SK-N-SH (cell line): ENCODE data around the gene ZIC2. TPM values are rescaled to one million over a fixed set of nuclear protein-coding genes. Genes with fewer than 3 reads are reported as not detected.
"Not testable (repeated sequence)": the region's sequence is repeated elsewhere in the genome, so short reads cannot be mapped to it uniquely, and the experiment has no call there.

ENCODE experiments used
- CTCF ChIA-PET: fragments of 300-600, 350-600 bp; formaldehyde crosslinking; extraction: SDS; loops from one replicate; lab custom pipeline; 2021; lab: Yijun Ruan, JAX
- POLR2A ChIA-PET: fragments of 350-600 bp; sonication (Branson Sonifier 250); formaldehyde crosslinking; extraction: SDS; loops from one replicate; lab custom pipeline; 2020; ENCODE audit warnings: antibody characterized with exemption, inconsistent platforms; lab: Yijun Ruan, JAX
- DNase-seq: peaks from one replicate; pipeline ENCODE4 v3.0.0; 2012
- H2AFZ ChIP-seq: fragments of 200-600 bp; sonication (generic); 2 replicates; pipeline ENCODE4 v1.8.1; 2016; ENCODE audit warnings: antibody characterized with exemption, mild to moderate bottlenecking, low read depth
- H3F3A ChIP-seq: fragments of 200-600 bp; sonication (generic); replicated peaks from 2 replicates; pipeline ENCODE3; 2016; ENCODE audit warnings: antibody characterized with exemption, mild to moderate bottlenecking; ENCODE audit not compliant: insufficient read depth
- H3K27ac ChIP-seq, 2 experiments: fragments of 200-500 bp in 1 of 2; fragments of 200-600 bp in 1 of 2; sonication (Bioruptor generic) in 1 of 2; sonication (generic), shearing (Covaris generic) in 1 of 2; 2 replicates each; pipeline versions ENCODE4 v1.5.1 to v1.6.1; 2014 to 2016; ENCODE audit warnings: low read depth in 2 of 2, inconsistent platforms in 1 of 2, low read length in 1 of 2, mild to moderate bottlenecking in 1 of 2, mixed read lengths in 1 of 2
- H3K27me3 ChIP-seq: fragments of 200-600 bp; sonication (generic), shearing (Covaris generic); 2 replicates; pipeline ENCODE4 v1.6.1; 2016; ENCODE audit warnings: mixed run types; ENCODE audit not compliant: insufficient read depth
- H3K36me3 ChIP-seq, 2 experiments: fragments of 200-500 bp in 1 of 2; fragments of 200-600 bp in 1 of 2; sonication (Bioruptor generic) in 1 of 2; sonication (generic) in 1 of 2; replicated peaks in 1 of 2; 2 replicates each; pipeline versions ENCODE3 to v1.5.1; 2014 to 2016; ENCODE audit warnings: low read length in 1 of 2, mild to moderate bottlenecking in 1 of 2; ENCODE audit not compliant: insufficient read depth in 2 of 2, control insufficient read depth in 1 of 2
- H3K4me1 ChIP-seq, 2 experiments: fragments of 200-500 bp in 1 of 2; fragments of 200-600 bp in 1 of 2; sonication (Bioruptor generic) in 1 of 2; sonication (generic), shearing (Covaris generic) in 1 of 2; 2 replicates each; pipeline versions ENCODE4 v1.5.1 to v1.6.1; 2014 to 2016; ENCODE audit warnings: low read depth in 1 of 2, low read length in 1 of 2, mixed run types in 1 of 2; ENCODE audit not compliant: insufficient read depth in 2 of 2, control insufficient read depth in 1 of 2
- H3K4me2 ChIP-seq: fragments of 200-600 bp; sonication (generic), shearing (Covaris generic); 2 replicates; pipeline ENCODE4 v1.6.1; 2017; ENCODE audit warnings: mixed run types
- H3K4me3 ChIP-seq, 2 experiments: fragments of 200-500 bp in 1 of 2; fragments of 200-600 bp in 1 of 2; sonication (Bioruptor generic) in 1 of 2; sonication (generic), shearing (Covaris generic) in 1 of 2; 2 replicates each; pipeline versions ENCODE4 v1.5.1 to v1.8.1; 2014 to 2016; ENCODE audit warnings: low read depth in 2 of 2, inconsistent platforms in 1 of 2, low read length in 1 of 2, mild to moderate bottlenecking in 1 of 2, mixed read lengths in 1 of 2, moderate library complexity in 1 of 2
- H3K79me2 ChIP-seq: fragments of 200-600 bp; sonication (generic); 2 replicates; pipeline ENCODE4 v1.8.1; 2017; ENCODE audit warnings: mild to moderate bottlenecking; ENCODE audit not compliant: insufficient read depth
- H3K9ac ChIP-seq: fragments of 200-600 bp; sonication (generic); 2 replicates; pipeline ENCODE4 v1.6.1; 2017; ENCODE audit warnings: mixed run types
- H3K9me2 ChIP-seq: fragments of 200-600 bp; sonication (generic); 2 replicates; pipeline ENCODE4 v1.6.1; 2017; ENCODE audit warnings: mixed run types
- H3K9me3 ChIP-seq: fragments of 200-600 bp; sonication (generic); 2 replicates; pipeline ENCODE4 v1.6.1; 2017; ENCODE audit warnings: mixed run types, mild to moderate bottlenecking, moderate library complexity
- H4K20me1 ChIP-seq: fragments of 200-600 bp; sonication (generic); 2 replicates; pipeline ENCODE4 v1.6.1; 2017; ENCODE audit warnings: mild to moderate bottlenecking, mixed run types; ENCODE audit not compliant: insufficient read depth
- ELF1 ChIP-seq: IDR thresholded peaks from 2 replicates; pipeline ENCODE4 v1.4.0; 2012
- EP300 ChIP-seq, 2 experiments: IDR thresholded peaks; 2 replicates each; pipeline versions ENCODE4 v1.4.0 to v1.6.1; 2012; ENCODE audit warnings: borderline replicate concordance in 1 of 2, low read depth in 1 of 2, low read length in 1 of 2
- EZH2phosphoT487 ChIP-seq: fragments of 200-600 bp; sonication (generic); IDR thresholded peaks from 2 replicates; pipeline ENCODE4 v1.6.1; 2017; ENCODE audit warnings: low read depth, mixed run types, mild to moderate bottlenecking, antibody characterized with exemption, moderate library complexity, borderline replicate concordance
- FOXJ3 ChIP-seq: sonication (generic); formaldehyde crosslinking; IDR thresholded peaks from 2 replicates; pipeline ENCODE4 v1.5.1; 2020; ENCODE audit warnings: mild to moderate bottlenecking, missing genetic modification reagents
- FOXM1 ChIP-seq: IDR thresholded peaks from 2 replicates; pipeline ENCODE4 v1.4.0; 2012; ENCODE audit warnings: low read depth, mild to moderate bottlenecking
- MXI1 ChIP-seq: IDR thresholded peaks from 2 replicates; pipeline ENCODE4 v1.6.1; 2012; ENCODE audit warnings: mild to moderate bottlenecking, low read depth, low read length, improper control_type of control experiment
- NFIC ChIP-seq: IDR thresholded peaks from 2 replicates; pipeline ENCODE4 v1.4.0; 2012; ENCODE audit warnings: borderline replicate concordance
- NRF1 ChIP-seq: IDR thresholded peaks from 2 replicates; pipeline ENCODE4 v1.6.1; 2012; ENCODE audit warnings: low read depth, mild to moderate bottlenecking, low read length
- POLR2AphosphoS5 ChIP-seq: IDR thresholded peaks from 2 replicates; pipeline ENCODE4 v1.6.1; 2012; ENCODE audit warnings: low read depth, low read length
- RAD21 ChIP-seq: IDR thresholded peaks from 2 replicates; pipeline ENCODE4 v1.6.1; 2012; ENCODE audit warnings: mild to moderate bottlenecking, low read length
- RCOR1 ChIP-seq: fragments of 150-350 bp; IDR thresholded peaks from 2 replicates; pipeline ENCODE4 v1.6.1; 2017; ENCODE audit warnings: antibody characterized with exemption, low read length
- SIN3A ChIP-seq: IDR thresholded peaks from 2 replicates; pipeline ENCODE4 v1.6.1; 2012; ENCODE audit warnings: low read depth, mild to moderate bottlenecking, low read length, moderate library complexity, borderline replicate concordance
- TAF1 ChIP-seq: IDR thresholded peaks from 2 replicates; pipeline ENCODE4 v1.6.1; 2012; ENCODE audit warnings: low read depth, mild to moderate bottlenecking, low read length, moderate library complexity, borderline replicate concordance
- TCF12 ChIP-seq: IDR thresholded peaks from 2 replicates; pipeline ENCODE4 v1.4.0; 2012
- ZBTB33 ChIP-seq: IDR thresholded peaks from 2 replicates; pipeline ENCODE4 v1.4.0; 2012; ENCODE audit warnings: low read depth, borderline replicate concordance
- whole genome bisulfite sequencing: methylation state at CpG from one replicate; pipeline ENCODE4 v1.1.6; 2017; ENCODE audit warnings: low lambda C conversion rate; 5-methylcytosine and 5-hydroxymethylcytosine counted together
- polyA plus RNA-seq, 3 experiments: library from polyadenylated mRNA; depleted of rRNA; stranded (reverse); fragments of >200 nt; gene quantifications; 2 replicates each; pipeline ENCODE4 v1.2.3, GENCODE V29; 2012
- TF ChIP-seq, protein P1 (sequence below): fragments of 200-600 bp; sonication (generic); IDR thresholded peaks from 2 replicates; pipeline ENCODE4 v1.6.1; 2017; ENCODE audit warnings: antibody characterized with exemption, mild to moderate bottlenecking, moderate library complexity
- TF ChIP-seq, protein P2 (sequence below): fragments of 150-350 bp; IDR thresholded peaks from 2 replicates; pipeline ENCODE4 v1.6.1; 2017; ENCODE audit warnings: antibody characterized with exemption, low read length, low read depth, borderline replicate concordance

ZIC2 gene
- polyA plus RNA-seq, 1 of the 3 experiments (the other 2 are of a cell fraction), result not detected

DNA sequence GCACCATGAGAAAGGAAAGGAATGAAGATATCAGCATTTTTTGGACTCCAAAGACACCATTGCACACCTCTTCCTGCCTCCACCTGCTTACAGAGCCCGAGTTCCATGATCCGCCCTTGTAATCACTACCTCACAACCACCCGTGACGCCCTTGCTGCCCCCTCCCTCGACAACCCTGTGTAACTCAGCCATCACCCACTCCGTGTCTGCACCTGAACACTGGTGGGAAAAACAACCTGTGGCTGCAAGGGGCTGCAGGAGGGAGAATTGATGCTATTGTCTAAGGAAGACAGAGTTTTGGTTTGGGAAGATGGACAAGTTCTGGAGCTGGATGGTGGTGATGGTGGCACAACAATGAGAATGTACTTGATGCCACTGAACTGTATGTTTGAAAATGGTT, 37.0 kb upstream of the ZIC2 start:
- Histone ChIP-seq H3K79me2 (no peaks in the 10 kb centered on the region), H3K9ac (no peak overlapping the region), H3K4me1 (no peaks in the 10 kb centered on the region), H3K4me3 (no peak overlapping the region), H3K9me2 (no peaks in the 10 kb centered on the region), H3K9me3 (no peaks in the 10 kb centered on the region), H3K4me2 (no peak overlapping the region), H3K27me3 (peaks cover 80% of the 10 kb centered on the region), H3K36me3 (no peaks in the 10 kb centered on the region), H4K20me1 (no peaks in the 10 kb centered on the region), H2AFZ (no peak overlapping the region), H3F3A (no peaks in the 10 kb centered on the region), H3K27ac (no peak overlapping the region)
- TF ChIP-seq NRF1, result no peak
- TF ChIP-seq EP300 (IDR thresholded peaks at IDR 0.05; ENCODE audit: borderline replicate concordance in 1 of 2, low read depth in 1 of 2, low read length in 1 of 2), result no peak
- no peak for TF ChIP-seq FOXJ3 (CRISPR knock-in tag)
- no peak for TF ChIP-seq TAF1
- TF ChIP-seq SIN3A, result no peak
- TF ChIP-seq, protein P1, sequence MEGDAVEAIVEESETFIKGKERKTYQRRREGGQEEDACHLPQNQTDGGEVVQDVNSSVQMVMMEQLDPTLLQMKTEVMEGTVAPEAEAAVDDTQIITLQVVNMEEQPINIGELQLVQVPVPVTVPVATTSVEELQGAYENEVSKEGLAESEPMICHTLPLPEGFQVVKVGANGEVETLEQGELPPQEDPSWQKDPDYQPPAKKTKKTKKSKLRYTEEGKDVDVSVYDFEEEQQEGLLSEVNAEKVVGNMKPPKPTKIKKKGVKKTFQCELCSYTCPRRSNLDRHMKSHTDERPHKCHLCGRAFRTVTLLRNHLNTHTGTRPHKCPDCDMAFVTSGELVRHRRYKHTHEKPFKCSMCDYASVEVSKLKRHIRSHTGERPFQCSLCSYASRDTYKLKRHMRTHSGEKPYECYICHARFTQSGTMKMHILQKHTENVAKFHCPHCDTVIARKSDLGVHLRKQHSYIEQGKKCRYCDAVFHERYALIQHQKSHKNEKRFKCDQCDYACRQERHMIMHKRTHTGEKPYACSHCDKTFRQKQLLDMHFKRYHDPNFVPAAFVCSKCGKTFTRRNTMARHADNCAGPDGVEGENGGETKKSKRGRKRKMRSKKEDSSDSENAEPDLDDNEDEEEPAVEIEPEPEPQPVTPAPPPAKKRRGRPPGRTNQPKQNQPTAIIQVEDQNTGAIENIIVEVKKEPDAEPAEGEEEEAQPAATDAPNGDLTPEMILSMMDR, result no peak
- TF ChIP-seq, protein P2, sequence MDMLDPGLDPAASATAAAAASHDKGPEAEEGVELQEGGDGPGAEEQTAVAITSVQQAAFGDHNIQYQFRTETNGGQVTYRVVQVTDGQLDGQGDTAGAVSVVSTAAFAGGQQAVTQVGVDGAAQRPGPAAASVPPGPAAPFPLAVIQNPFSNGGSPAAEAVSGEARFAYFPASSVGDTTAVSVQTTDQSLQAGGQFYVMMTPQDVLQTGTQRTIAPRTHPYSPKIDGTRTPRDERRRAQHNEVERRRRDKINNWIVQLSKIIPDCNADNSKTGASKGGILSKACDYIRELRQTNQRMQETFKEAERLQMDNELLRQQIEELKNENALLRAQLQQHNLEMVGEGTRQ, result no peak
- TF ChIP-seq MXI1, result no peak
- no peak for TF ChIP-seq RAD21
- no peak for TF ChIP-seq RCOR1
- TF ChIP-seq ELF1, result no peak
- no peak for TF ChIP-seq TCF12
- TF ChIP-seq NFIC, result no peak
- TF ChIP-seq EZH2phosphoT487, result no peak
- TF ChIP-seq POLR2AphosphoS5, result no peak
- TF ChIP-seq FOXM1, result no peak
- no peak for TF ChIP-seq ZBTB33
- WGBS, result 27% methylated on average over 6 of the region's 6 CpGs
- no peak for DNase-seq
- POLR2A ChIA-PET, result no interaction called here
- CTCF ChIA-PET, result no interaction called here

DNA sequence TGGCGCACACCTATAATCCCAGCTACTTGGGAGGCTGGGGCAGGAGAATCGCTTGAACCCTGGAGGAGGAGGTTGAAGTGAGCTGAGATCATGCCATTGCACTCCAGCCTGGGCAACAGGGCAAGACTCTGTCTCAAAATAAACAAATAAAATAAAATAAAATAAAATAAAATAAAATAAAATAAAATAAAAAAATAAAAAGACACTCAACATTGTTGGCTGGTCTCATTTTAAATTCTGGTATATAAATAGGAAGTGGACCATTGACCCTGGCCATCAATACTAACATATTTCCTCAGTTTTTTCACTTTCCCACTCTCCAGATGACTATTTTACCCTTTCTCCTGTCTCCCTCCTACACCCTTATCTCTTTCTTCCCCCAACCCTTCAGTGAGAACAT, 36.1 kb upstream of the ZIC2 start:
- H3K9me2 ChIP-seq, H3K4me1 ChIP-seq, H3K27ac ChIP-seq, H3K4me3 ChIP-seq, H3F3A ChIP-seq, H3K36me3 ChIP-seq, H4K20me1 ChIP-seq, DNase-seq, H3K9ac ChIP-seq, H3K4me2 ChIP-seq, H2AFZ ChIP-seq, H3K79me2 ChIP-seq, POLR2A ChIA-PET, H3K9me3 ChIP-seq: not testable (repeated sequence)
- H3K27me3 ChIP-seq, result peaks cover 80% of the 10 kb centered on the region
- 50% methylated on average over 2 of the region's 2 CpGs for WGBS
- CTCF ChIA-PET, result interaction anchor here (0.7 to 0.9 kb wide), 2 partner anchors 29 to 185 kb away, joined by 4 to 5 read pairs; no protein-coding TSS in a partner anchor
